IPS-NIHi7 (cell line): ENCODE results near the gene PTPRZ1.

ENCODE experiments used
- DNase-seq: peaks from one replicate; pipeline ENCODE4 v3.0.0; 2012; ENCODE audit warnings: mixed read lengths; ENCODE audit errors: extremely low spot score

The PTPRZ1 gene

DNA sequence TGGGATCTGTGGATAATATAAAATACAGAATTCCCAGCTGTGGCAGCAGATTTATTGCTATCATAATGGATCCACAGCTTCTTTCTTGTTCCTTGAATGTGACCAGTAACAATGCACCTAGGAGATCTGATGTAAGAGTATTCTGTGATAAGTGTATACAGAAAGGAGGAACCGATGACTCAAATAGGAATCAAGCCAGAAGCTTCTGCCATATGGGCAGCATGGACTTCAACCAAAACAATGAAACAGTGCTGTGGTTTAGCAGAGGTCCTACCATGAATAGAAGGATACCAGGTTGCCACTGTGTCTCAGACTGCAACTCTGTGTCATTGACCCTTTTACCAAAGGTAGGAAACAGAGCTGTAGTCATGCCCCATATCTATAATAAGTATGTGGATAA is 81.8 kb downstream of the PTPRZ1 start:
- DNase-seq = no peak

DNA sequence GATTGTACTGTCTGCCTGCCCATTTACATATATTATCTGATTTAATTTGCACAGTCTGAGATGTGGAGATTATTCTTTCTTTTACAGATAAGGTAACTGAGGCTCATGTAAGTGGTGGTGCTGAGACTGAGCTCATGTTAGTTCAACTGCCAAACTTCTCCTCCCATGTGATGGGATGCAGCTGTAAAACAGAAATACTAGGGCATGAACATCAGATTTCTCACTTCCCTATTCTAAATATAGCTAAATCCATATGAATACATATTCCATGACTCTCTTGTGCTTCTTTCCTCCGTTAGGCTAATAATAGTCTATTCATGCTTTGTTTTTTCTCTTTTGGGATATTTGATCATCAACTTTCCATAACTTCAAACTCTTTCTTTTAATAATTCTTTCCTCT is 84.7 kb downstream of the PTPRZ1 start:
- no peak for DNase-seq

DNA sequence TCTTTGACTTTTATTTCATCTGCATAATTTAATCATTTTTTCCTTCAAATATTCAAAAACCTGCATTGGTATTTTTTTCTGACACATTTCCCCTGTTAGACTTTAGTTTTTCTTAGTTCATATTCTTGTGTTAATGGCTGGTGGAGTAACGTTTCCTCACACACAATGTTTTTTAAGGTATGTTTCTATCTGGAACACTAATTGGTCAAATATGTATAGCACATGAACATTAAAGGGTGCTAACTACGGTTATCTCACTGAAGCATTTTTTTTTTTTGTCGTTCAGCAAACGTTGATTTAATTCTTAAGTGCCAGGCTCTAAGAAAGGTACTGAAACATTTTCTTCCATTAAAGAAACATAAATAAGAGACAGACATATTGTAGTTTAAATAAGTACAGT is 87.7 kb downstream of the PTPRZ1 start:
- no peak for DNase-seq

DNA sequence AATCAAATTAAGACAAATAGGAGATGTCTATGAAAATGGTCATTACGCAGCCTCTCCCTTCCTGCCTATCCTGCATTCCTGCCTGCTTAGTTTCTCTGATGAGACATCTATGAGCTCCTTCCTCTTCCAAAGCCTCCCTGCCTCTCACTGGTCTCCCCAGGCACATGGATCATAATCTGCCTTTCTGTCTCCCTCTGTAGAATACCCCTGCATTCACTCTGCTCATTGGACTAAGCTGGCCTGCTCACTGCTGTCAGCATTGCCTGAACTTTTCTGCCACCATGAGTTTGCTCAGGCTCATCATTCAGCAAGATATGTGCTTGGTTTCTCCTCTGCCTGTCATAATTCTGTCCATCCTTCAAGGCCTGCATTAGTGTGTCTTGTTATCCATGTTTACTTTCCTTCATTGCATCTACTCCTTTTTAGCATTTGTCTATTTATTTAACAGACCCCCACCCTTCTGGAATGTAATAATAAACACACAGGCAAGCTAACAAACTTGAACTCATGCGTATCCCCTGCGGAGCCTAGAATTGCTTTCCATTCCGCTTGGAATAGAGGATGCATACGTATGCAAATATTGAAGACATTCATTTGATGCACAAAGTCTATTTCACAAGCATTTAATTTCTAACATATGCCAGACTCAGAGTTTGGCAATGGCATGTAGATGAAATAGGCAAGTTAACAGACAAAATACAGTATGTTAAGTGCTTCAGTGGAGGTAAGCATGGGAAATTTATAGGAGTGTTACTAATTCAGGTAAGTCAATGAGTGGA is 88.3 kb downstream of the PTPRZ1 start:
- DNase-seq = peak; percentile 31

DNA sequence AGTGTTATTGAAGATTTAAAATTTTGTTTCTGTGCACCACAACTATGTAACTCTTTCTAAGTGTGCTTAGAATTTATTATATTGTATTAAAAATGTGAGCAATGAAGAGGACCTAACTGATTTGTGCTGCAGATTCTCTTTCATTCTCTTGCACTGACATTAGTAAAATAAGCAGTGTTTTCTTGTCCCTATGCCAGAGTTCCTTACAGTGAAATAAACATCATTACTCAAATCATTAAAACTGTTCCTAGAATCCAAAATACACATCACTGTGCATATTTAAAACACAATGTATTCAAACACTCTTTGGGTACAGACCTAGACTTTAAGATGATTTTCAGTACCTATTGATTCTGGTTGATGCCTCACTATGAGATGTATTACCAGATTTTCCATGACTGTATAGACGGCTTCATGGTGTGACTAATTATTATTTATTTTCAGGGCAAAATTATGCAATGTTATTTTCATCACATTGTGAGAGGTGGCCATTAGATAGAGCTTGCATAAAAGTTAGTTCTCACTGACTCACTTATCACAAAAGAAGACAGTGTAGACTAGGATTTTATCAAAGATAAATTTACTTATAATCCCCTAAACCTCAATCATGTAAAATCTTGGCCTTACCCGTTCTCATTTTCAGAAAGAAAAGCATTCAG is 93.4 kb downstream of the PTPRZ1 start:
- no peak for DNase-seq

DNA sequence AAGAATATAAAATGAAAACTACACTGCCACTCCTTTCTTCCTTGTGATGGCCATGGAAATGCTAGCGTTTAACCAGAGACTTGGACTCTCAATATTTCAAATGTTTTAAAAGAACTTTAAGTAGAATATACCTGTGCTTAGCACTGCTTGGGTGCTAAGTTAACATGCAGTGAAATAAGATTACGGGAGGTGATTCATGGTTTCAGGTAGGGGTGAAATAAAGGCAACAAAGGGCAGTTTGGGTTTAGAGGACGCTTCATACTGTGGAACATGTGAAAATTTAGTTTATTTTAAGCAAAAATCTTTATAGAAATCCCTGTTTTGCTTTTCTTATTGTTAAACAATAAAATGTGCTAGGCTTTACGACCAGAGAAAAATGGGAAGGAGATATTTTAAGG is 94.0 kb downstream of the PTPRZ1 start:
- no peak for DNase-seq

DNA sequence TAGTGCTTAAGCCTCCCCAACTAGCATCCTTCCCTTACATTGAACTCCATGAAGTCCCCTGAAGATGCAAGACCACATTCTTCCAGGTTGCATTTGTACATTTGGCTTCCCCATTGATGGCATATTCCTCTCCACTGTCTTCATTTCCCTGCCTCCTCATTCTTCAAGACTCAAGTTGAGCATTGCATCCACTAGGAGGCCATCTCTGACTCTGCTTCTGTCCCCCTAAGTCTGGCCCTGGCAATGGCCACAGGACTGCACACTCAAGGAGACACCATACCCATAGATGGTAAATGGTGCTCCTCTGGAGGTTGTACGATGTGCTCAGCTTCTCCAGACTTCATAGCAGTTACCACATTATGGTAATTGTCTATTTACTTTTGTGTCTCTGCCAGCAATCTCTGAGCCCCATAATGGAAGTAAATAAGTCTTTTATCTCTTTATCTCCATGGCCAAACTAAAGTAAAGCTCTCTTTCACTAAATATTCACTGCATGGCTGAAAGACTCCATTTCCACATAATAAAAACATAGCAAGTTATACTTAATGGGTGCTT is 112.6 kb downstream of the PTPRZ1 start:
- DNase-seq = peak; percentile 15

DNA sequence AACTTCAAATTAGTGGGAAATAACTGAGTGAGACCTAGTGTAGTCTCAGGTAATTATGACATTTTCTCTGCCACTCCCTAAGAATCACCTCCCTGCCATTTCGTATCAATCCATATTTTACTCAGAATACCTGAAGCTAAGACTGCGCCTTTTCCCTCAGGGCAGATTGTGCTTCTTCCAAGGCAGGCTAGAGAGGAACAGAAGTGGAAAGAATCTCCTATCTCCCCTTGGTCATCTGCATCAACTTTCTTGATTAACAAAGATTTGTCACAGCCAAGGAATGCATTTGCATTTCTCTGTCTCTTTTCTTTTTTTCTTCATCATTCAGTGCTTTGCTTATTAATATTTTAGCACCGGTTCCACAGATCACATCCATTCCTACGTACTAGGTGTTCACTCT is 119.1 kb downstream of the PTPRZ1 start:
- DNase-seq = no peak

DNA sequence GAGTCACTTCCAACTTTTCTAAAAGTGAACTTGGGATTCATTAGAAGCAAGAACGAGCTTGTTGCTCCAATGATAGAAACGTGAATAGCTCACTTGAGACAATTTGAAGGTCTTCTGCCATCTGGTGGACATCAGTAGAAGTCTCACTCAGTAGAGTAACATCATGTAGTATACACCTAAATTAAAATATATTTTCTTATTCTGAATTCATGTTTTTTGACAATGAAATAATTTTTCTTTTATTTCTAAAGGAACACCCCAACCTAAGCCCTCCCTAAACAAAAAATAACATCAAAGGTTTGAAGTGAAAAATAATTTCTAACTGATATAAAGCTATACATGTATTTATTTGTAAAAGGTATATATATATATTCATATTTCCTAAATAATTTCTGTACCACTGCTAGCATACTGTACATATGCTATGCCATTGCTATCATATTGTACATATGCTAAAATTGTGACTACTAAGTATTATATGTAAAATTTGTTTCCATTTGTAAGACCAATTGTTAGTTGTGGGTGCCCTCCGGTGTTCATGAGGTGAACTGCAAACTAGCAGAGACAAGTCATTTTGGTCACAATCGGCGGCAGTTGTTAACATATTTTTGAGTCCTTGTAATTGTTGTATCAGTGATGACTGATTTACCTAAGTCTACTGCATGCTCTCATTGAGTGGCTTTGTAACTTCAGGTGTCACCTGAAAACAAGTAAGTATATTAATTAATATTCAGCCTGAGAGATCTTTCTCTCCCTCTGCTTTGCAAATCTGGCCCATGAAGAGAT is 121.9 kb downstream of the PTPRZ1 start:
- DNase-seq = peak; percentile 64

DNA sequence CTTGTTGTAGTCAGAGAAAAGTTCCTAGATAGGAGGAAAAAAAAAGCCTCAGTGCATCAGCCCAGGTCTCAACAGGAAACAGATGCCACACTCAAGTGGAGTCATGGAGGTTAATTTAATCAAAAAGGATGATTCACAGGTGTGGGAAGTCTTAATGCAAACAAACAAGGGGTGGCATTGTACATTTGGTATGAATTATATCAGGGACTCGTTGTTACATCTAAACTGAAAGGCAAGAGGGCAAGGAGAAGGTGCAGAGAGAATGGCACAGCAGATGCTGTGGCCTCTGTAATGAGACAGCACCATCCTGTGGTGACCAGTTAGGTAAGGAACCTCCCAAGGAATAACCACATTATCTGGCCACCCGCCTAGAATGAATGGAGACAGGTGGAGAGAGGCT is 133.7 kb downstream of the PTPRZ1 start:
- peak; percentile 20 for DNase-seq

DNA sequence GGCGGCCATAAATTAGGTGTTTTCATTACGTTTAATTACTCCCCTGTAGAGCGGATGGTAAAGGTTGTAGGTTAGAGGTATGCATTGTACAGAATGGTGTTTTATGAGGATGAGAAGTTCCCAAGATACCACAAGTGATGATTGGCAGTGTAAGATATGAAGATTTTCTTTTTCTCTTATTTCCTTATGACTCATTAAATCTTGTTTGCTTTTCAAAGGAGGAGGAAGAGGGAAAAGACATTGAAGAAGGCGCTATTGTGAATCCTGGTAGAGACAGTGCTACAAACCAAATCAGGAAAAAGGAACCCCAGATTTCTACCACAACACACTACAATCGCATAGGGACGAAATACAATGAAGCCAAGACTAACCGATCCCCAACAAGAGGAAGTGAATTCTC is 137.2 kb downstream of the PTPRZ1 start:
- DNase-seq = no peak

DNA sequence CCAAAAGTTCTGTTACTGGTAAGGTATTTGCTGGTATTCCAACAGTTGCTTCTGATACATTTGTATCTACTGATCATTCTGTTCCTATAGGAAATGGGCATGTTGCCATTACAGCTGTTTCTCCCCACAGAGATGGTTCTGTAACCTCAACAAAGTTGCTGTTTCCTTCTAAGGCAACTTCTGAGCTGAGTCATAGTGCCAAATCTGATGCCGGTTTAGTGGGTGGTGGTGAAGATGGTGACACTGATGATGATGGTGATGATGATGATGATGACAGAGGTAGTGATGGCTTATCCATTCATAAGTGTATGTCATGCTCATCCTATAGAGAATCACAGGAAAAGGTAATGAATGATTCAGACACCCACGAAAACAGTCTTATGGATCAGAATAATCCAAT is 140.1 kb downstream of the PTPRZ1 start:
- DNase-seq = no peak

DNA sequence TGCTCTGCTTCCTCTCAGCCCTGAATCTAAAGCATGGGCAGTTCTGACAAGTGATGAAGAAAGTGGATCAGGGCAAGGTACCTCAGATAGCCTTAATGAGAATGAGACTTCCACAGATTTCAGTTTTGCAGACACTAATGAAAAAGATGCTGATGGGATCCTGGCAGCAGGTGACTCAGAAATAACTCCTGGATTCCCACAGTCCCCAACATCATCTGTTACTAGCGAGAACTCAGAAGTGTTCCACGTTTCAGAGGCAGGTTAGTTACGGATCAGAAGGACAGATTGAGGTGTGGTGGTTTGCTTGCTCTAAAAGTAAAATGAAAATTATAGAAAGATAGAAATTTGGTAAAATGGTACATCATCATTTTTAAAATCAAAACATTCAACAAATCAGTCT is 140.7 kb downstream of the PTPRZ1 start:
- no peak for DNase-seq

DNA sequence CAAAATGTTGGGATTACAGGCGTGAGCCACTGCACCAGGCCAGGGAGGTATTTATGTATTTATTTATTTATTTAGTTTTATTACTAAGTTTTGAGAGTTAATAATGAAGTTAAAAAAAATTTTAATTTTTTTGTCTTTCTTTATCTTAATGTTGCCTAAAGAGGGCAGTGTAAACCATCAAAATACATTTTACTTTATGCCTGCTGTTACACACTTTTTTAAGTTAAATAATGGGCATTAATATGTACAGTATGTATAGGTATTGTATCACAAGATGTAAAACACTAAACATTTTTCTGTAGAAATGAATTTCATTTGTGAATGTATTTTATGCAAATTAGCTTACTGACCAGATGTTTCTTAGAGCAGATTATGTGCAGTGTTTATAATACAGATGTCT is 141.7 kb downstream of the PTPRZ1 start:
- no peak for DNase-seq

DNA sequence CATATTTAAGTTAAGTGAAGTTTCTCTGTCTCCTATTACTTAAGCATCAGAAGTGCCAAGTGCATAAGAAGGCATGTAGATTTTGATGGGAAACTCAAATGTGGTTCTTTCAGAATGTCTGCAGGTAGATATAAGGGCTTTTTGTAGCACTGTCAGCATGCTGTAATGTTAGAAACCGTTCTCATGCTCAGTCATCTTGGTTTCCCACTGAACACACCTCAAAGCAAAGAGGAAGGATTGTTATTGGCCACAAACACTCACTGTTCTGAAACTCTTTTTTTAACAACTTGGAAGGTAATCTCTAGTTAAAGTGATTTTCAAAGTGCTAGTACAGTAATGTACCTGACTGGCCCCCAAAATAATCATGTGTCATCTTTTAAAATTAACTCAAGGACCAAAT is 145.1 kb downstream of the PTPRZ1 start:
- no peak for DNase-seq

DNA sequence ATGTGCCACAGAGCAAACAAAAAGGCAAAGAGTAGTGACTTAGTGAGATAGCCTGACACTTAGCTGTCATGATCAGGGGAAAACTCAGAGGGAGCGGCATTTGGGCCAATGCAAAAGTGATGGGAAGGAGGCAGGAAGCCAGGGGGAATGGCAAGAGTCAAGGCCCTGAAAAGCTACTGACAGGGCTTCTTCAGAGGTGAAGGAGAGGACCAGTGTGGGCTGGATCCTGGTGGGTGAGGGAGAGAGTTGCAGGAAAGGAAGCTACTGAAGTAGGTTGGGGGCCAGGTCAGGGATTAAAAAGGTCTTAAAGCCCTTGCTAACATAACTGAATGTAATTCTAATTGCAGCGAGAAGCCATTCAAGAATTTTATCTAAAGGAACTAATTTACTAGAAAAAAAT is 154.1 kb downstream of the PTPRZ1 start:
- peak; percentile 13 for DNase-seq

DNA sequence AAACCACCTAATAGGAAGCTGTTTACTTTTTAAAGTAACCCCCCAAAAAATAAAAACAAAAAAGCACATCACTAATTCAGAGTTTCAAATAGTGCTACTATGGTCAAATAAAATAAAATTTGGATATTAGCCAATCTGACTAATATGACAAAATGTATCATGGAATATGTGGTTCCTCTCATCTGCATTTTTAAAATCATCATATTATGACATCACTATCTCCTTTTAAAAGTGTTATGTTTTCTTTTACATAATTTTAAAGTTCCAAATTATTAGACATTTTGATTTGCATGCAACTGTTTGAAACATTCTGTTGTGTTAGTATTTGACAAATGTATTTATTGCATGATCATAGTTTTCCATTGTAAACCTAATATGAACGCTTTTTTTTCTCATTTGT is 160.7 kb downstream of the PTPRZ1 start:
- DNase-seq = no peak

DNA sequence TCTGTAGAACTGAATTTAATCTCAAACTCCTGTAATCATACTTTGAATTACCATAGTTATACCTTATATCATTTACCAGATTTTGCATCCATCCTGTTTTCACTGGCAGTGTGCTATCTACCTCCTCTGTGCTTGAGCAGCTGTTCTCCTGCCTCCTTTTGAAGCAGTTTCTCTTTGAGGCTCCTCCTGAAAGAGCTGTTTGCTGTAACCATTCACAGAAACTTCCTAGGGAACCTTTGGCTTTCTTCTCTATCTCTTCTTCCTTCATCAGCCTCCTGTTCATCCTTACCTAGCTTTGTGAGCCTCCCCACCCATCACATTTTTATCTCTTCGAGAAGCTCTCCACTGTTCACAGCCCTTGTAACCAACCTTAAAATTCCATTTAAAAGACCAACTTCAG is 162.9 kb downstream of the PTPRZ1 start:
- DNase-seq = no peak

DNA sequence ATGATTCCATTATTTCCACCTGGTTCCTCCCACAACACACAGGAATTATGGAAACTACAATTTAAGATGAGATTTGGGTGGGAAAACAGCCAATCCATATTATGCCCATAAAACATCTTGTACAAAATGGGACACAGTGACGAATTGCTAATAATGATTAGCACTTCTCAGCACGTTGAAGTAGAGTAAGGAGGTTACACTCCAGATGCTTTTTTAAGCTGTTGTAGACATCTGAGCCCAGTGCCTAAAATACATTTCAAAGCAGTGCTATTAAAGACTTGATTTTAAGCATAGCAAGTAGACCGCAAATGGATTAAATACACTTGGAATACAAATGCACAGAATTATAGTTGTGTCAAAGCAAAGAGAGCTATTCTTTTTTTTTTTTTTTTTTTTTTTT is 165.2 kb downstream of the PTPRZ1 start:
- no peak for DNase-seq

DNA sequence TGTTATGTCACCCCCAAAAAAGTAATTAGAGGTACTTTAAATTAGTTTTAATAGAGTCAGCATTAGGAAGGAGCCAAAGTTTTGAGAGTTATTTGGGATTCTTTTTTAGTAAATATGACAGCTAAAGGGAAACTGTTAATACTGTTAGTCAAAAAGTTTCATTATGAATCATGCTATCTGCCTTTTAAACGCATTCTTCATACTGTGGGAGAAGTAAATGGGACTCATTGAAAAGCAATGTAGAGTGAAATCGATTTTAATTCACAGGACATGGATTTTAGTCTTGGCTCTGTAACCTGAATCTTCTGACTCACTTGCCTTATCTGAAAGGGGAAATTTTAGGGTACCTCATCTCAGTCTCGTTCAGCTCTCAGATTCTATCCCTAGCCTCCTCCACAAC is 165.9 kb downstream of the PTPRZ1 start:
- DNase-seq = no peak

DNA sequence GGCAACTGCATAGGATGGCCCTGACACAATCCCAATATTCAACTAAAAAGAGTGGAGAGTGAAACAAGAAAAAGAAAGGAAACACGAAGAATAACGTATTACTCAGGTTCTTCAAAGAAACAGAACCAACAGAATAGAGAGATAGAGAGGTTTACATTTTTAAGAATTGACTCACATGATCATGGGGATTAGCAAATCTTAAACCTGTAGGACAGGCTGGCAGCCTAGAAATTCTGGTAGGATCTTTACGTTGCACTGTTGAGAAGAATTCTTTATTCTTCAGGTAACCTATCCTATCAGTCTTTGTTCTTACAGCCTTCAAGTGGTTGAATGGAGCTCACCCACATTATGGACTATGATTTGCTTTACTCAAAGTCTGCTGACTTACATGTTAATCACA is 167.2 kb downstream of the PTPRZ1 start:
- DNase-seq = no peak

DNA sequence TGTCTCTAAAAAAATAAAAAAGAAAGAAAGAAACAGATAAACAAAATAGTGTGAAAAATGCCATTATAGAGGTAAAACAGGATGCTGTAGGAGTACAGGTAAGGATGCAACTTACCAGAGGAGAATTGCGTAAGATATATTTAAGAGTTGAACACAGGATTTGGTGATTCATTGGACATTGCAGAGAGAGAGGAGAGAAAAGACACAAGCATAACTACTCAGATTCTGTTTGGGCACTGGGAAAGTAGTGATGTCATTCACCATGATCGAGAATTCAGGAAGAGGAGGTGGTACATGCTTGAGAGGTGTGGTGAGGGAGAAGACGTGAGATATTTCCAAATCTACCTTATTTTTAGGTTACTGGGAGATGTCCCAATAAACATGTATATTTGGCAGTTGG is 173.4 kb downstream of the PTPRZ1 start:
- no peak for DNase-seq

DNA sequence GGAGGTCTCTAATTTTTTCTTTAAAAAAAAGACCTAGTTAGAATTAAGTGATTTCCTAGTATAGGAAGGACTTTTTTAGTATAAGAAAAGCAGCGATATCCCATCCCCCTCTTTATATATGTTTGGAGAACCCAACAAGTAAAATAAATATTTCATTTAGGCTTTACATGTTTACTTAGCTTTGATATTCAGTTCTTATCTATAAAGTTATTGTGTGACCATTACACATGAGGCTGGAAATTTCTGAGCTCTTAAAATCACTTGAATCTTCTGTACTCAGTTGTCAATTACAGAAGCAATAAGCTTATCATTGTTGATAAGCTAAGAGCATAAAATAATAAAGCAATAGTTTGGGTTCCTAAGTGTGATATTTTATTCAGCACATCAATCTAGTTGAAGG is 181.4 kb downstream of the PTPRZ1 start:
- DNase-seq = no peak
